Spleen (tissue), 7 donors: ENCODE results near the gene FAM240A.

Source experiments
- CTCF ChIP-seq, 11 experiments: fragments of 200-600 bp in 7 of 11; fragments of 450-650 bp in 4 of 11; sonication (generic) in 4 of 11; IDR thresholded peaks in 8 of 11; conservative IDR thresholded peaks in 3 of 11; 1 replicate in 7 of 11; 2 replicates in 4 of 11; pipeline versions ENCODE4 v1.4.0 to v1.8.0; 2016 to 2021; ENCODE audit warnings: antibody characterized with exemption in 11 of 11, inconsistent platforms in 4 of 11, mild to moderate bottlenecking in 1 of 11
- POLR2AphosphoS5 ChIP-seq, 3 donors: sonication (generic); formaldehyde crosslinking; IDR thresholded peaks; one replicate each; pipeline ENCODE4 v1.5.1; 2017; ENCODE audit warnings: antibody characterized with exemption in 3 of 3
- donor health status: DM: no; HTN: no; CAD: no; lungs with moderate emphysema.
- donor health status: DM: no; HTN: no; CAD: no.
- donor health status: DM: no; HTN: no; CAD: no.

- TF ChIP-seq CTCF (IDR thresholded peaks at IDR 0.05 in 8 of 11, conservative IDR thresholded peaks at IDR 0.05 in 3 of 11) = no peak
- no peak for TF ChIP-seq POLR2AphosphoS5 (IDR thresholded peaks at IDR 0.05)
Measured at GRCh38 chr3:46661776-46662766, 49.7 kb downstream of the FAM240A start.
